ENCODE results near the gene C12orf43.

The C12orf43 gene

DNA sequence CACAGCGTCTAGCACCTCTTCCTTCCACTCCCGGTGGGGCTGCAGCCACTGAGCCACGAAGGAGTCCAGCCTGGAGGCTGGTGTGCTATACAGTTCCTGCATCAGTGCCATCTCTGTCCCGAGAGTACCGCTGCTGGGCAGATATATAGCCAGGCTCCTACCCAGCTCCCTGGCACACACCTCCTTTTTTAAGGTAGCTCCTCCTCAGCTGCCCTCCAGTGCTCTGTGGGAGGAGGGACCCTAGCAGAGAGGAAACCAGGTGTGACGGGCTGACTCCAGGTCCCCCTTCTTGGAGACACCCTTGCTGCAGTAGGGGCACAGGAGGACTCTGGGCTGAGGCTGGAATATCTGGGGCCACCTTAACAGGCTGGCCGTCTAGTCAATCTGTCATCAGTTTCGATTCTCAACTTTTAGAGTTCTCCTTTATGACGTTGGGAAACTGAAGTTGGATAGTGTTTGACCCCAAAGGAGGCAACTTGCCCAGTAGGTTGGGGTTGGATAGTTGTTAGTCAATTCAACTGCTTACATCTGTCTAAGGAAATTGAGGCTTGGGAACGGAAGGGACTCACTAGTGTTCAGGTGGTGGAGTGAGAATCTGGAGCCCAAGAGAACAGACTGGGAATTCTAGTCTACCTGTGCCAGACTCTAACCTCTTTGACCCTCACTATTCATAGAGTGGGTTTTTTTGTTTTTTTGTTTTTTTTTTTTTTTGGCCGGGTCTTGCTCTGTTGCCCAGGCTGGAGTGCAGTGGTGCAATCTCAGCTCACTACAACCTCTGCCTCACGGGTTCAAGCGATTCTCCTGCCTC, 22.8 kb upstream of the C12orf43 start, which contains the start of gene OASL:
OASL (minus strand) TSS at position 386 of the 808 bp plus-strand sequence; CDS start at position 111, 275 bp downstream.
- no peak for DNase-seq (ENCODE audit: low read depth, low spot score)

DNA sequence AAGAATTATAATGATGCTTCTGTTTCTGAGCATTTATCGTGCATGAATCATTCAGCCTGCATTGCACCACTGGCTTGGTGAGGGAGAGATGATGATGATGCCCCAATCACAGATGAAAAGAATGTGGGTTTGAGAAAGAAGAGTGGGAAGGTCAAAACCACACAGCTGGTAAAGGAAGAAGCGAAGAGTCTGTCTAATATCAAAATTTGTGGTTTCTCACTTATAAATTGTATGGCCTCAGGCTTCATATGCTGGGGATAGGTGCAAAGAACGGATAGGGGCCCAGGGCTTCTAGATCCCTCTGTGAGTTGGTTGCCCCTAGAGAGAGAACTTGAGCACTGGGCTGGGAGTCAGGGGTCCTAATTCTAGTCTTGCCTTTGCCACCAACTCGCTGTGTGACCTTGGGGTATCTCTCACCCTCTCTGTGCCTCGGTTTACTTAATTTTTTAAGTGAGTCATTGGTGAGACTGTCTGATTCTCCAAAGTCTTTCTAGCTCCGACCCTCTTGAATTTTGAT, 20.6 kb upstream of the C12orf43 start:
- no peak overlapping the region for H3K9ac ChIP-seq (ENCODE audit: insufficient read length, low read depth)
- DNase-seq (ENCODE audit: low read depth, low spot score): no peak
- H3K27me3 ChIP-seq (ENCODE audit: insufficient read depth, insufficient read length): no peaks in the 10 kb centered on the region
- no peaks in the 10 kb centered on the region for H3K4me1 ChIP-seq (ENCODE audit: insufficient read depth, insufficient read length)
- no peak overlapping the region for H3K4me3 ChIP-seq (ENCODE audit: insufficient read length, low read depth)
- H3K9me3 ChIP-seq (ENCODE audit: insufficient read depth, low read length): no peaks in the 10 kb centered on the region
- no peaks in the 10 kb centered on the region for H3K36me3 ChIP-seq (ENCODE audit: insufficient read depth, insufficient read length, low read length)
- no peak for TF ChIP-seq ZNF274 (IDR thresholded peaks at IDR 0.05; ENCODE audit: low read depth, low read length)
- no peak for TF ChIP-seq SUZ12 (IDR thresholded peaks at IDR 0.05; ENCODE audit: extremely low read depth, insufficient read depth, insufficient read length)
- no peak for TF ChIP-seq YY1 (IDR thresholded peaks at IDR 0.05; ENCODE audit: insufficient read depth, insufficient read length)

More for the DNA sequence above, 22.8 kb upstream of the C12orf43 start, which contains the start of gene OASL:
- Histone ChIP-seq H3K36me3 (ENCODE audit: insufficient read depth, insufficient read length, low read length) (no peaks in the 10 kb centered on the region), H3K4me1 (ENCODE audit: insufficient read depth, insufficient read length) (no peaks in the 10 kb centered on the region), H3K9me3 (ENCODE audit: insufficient read depth, low read length) (no peaks in the 10 kb centered on the region), H3K9ac (ENCODE audit: insufficient read length, low read depth) (no peak within 1 kb of the TSS), H3K4me3 (ENCODE audit: insufficient read length, low read depth) (no peak within 1 kb of the TSS), H3K27me3 (ENCODE audit: insufficient read depth, insufficient read length) (no peaks in the 10 kb centered on the region)
- no peak for TF ChIP-seq ZNF274 (IDR thresholded peaks at IDR 0.05; ENCODE audit: low read depth, low read length)
- no peak for TF ChIP-seq SUZ12 (IDR thresholded peaks at IDR 0.05; ENCODE audit: extremely low read depth, insufficient read depth, insufficient read length)
- no peak for TF ChIP-seq YY1 (IDR thresholded peaks at IDR 0.05; ENCODE audit: insufficient read depth, insufficient read length)

- no peak overlapping the region for H3K4me3 ChIP-seq (ENCODE audit: insufficient read length, low read depth)
- no peak overlapping the region for H3K9ac ChIP-seq (ENCODE audit: insufficient read length, low read depth)
- no peaks in the 10 kb centered on the region for H3K4me1 ChIP-seq (ENCODE audit: insufficient read depth, insufficient read length)
- no peaks in the 10 kb centered on the region for H3K36me3 ChIP-seq (ENCODE audit: insufficient read depth, insufficient read length, low read length)
- TF ChIP-seq SUZ12 (IDR thresholded peaks at IDR 0.05; ENCODE audit: extremely low read depth, insufficient read depth, insufficient read length) (no peak), YY1 (IDR thresholded peaks at IDR 0.05; ENCODE audit: insufficient read depth, insufficient read length) (no peak), ZNF274 (IDR thresholded peaks at IDR 0.05; ENCODE audit: low read depth, low read length) (no peak)
- H3K27me3 ChIP-seq (ENCODE audit: insufficient read depth, insufficient read length): no peaks in the 10 kb centered on the region
- no peak for DNase-seq (ENCODE audit: low read depth, low spot score)
- no peaks in the 10 kb centered on the region for H3K9me3 ChIP-seq (ENCODE audit: insufficient read depth, low read length)
Observed at GRCh38 chr12:121034616-121035305, 18.5 kb upstream of the C12orf43 start.

DNA sequence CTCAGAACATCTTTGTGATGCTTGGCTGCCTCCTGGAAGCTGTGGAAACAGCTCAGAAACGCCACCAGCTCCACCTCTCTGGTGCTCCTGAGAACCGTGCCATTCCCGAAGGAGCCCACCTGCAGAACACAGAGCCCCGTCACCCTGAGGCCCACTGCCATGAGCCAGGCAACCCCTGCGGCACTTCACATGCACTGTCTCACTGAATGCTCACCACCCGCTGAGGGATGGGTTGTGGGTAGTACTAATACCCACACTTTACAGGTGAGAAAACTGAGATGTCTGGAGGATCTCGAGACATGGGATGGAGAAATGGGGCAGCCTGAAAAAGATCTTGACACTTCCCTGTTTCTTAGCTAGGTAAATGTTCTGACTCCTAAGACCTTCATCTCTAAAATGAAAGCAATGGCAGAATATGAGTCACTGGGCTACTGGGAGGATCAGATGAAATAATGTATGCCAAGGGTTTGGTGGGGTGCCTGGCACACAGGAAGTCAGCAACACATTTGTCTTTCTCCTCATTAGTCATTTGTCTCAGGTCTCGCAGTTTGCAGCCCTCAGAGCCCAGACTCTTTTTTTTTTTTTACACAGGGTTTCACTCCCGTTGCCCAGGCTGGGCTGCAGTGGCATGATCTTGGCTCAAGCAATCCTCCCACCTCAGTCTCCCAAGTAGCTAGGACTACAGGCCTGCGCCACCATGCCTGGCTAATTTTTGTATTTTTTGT, 17.5 kb upstream of the C12orf43 start:
- H3K4me1 ChIP-seq (ENCODE audit: insufficient read depth, insufficient read length): no peaks in the 10 kb centered on the region
- no peaks in the 10 kb centered on the region for H3K9me3 ChIP-seq (ENCODE audit: insufficient read depth, low read length)
- no peak overlapping the region for H3K9ac ChIP-seq (ENCODE audit: insufficient read length, low read depth)
- H3K27me3 ChIP-seq (ENCODE audit: insufficient read depth, insufficient read length): no peaks in the 10 kb centered on the region
- no peaks in the 10 kb centered on the region for H3K36me3 ChIP-seq (ENCODE audit: insufficient read depth, insufficient read length, low read length)
- H3K4me3 ChIP-seq (ENCODE audit: insufficient read length, low read depth): no peak overlapping the region
- no peak for DNase-seq (ENCODE audit: low read depth, low spot score)
- no peak for TF ChIP-seq ZNF274 (IDR thresholded peaks at IDR 0.05; ENCODE audit: low read depth, low read length)

- H3K4me1 ChIP-seq (ENCODE audit: insufficient read depth, insufficient read length): no peaks in the 10 kb centered on the region
- no peak overlapping the region for H3K4me3 ChIP-seq (ENCODE audit: insufficient read length, low read depth)
- TF ChIP-seq YY1 (IDR thresholded peaks at IDR 0.05; ENCODE audit: insufficient read depth, insufficient read length): no peak
- TF ChIP-seq SUZ12 (IDR thresholded peaks at IDR 0.05; ENCODE audit: extremely low read depth, insufficient read depth, insufficient read length): no peak
- no peak for TF ChIP-seq ZNF274 (IDR thresholded peaks at IDR 0.05; ENCODE audit: low read depth, low read length)
- no peak overlapping the region for H3K9ac ChIP-seq (ENCODE audit: insufficient read length, low read depth)
- H3K36me3 ChIP-seq (ENCODE audit: insufficient read depth, insufficient read length, low read length): no peaks in the 10 kb centered on the region
- no peaks in the 10 kb centered on the region for H3K27me3 ChIP-seq (ENCODE audit: insufficient read depth, insufficient read length)
- DNase-seq (ENCODE audit: low read depth, low spot score): no peak
- no peaks in the 10 kb centered on the region for H3K9me3 ChIP-seq (ENCODE audit: insufficient read depth, low read length)
Observed at GRCh38 chr12:121030576-121031212, 14.4 kb upstream of the C12orf43 start.

DNA sequence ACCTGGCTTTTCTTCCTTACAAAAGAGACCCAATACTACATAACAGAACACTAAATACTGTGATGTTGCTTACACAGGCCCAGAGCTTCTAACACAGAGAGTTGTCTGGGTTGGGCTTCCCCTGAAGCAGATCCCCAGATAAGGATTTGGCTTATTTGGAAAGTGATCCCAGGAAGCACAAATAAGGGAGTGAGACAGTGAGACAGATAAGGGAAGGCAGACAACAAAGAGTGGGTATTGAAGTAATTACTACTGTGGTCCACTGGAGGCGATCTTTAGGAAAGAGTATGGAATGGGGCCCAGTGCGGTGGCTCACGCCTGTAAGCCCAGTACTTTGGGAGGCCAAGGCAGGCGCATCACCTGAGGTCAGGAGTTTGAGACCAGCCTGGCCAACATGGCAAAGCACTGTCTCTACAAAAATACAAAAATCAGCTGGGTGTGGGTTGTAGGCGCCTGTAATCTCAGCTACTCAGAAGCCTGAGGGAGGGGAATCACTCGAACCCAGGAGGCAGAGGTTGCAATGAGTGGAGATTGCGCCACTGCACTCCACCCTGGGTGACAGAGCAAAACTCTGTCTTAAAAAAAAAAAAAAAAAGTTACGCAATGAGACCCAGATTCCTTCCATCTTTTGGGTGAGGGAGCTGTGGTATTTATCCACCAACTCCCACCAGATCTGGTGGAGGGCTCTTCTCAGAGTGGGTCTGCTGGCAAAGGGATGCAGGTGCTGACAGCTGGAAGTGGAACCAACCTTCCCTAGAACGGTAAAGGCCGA, 10.2 kb upstream of the C12orf43 start:
- no peak for DNase-seq (ENCODE audit: low read depth, low spot score)
- Histone ChIP-seq H3K4me1 (ENCODE audit: insufficient read depth, insufficient read length) (no peaks in the 10 kb centered on the region), H3K36me3 (ENCODE audit: insufficient read depth, insufficient read length, low read length) (no peaks in the 10 kb centered on the region), H3K9me3 (ENCODE audit: insufficient read depth, low read length) (no peaks in the 10 kb centered on the region), H3K4me3 (ENCODE audit: insufficient read length, low read depth) (no peak overlapping the region), H3K27me3 (ENCODE audit: insufficient read depth, insufficient read length) (no peaks in the 10 kb centered on the region), H3K9ac (ENCODE audit: insufficient read length, low read depth) (no peak overlapping the region)
- TF ChIP-seq YY1 (IDR thresholded peaks at IDR 0.05; ENCODE audit: insufficient read depth, insufficient read length) (no peak), ZNF274 (IDR thresholded peaks at IDR 0.05; ENCODE audit: low read depth, low read length) (no peak), SUZ12 (IDR thresholded peaks at IDR 0.05; ENCODE audit: extremely low read depth, insufficient read depth, insufficient read length) (no peak)

Data from NT2/D1 (cell line).